Retinal pigment epithelial cell (primary cell): ENCODE measurements around the gene RTEL1.

ENCODE experiments used
- DNase-seq: peaks from one replicate; pipeline ENCODE4 v3.0.0-alpha.2; 2010; ENCODE audit warnings: low read depth
- H3K4me3 ChIP-seq: 2 replicates; pipeline ENCODE4 v1.5.1; 2011; ENCODE audit warnings: mild to moderate bottlenecking, low read length, control low read depth, moderate library complexity
- TF ChIP-seq, protein P1 (sequence below): conservative IDR thresholded peaks from 2 replicates; pipeline ENCODE4 v1.5.1; 2011; ENCODE audit warnings: low read depth, low read length, control low read depth, inconsistent platforms

RTEL1 gene

DNA sequence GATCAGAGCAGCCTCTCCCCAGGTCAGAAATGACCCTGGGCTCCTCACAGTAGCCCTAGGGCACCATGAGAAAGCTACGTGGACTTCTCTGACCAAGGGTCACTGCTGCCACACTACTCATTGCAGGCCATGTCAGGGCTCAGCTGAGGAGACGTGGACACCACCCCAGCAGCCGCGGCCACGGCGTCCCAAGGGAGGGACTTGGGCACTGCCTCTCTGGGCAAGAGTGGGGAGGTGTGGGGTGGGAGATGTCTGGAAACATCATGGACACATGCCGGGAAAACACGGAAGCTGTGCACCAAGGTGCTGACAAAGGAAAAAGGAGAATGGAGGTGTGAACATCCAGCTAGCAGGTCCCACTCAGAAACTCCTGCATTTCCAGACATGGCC is 40.2 kb upstream of the RTEL1 start:
- no peak overlapping the region for H3K4me3 ChIP-seq
- no peak for DNase-seq
- TF ChIP-seq, protein P1, sequence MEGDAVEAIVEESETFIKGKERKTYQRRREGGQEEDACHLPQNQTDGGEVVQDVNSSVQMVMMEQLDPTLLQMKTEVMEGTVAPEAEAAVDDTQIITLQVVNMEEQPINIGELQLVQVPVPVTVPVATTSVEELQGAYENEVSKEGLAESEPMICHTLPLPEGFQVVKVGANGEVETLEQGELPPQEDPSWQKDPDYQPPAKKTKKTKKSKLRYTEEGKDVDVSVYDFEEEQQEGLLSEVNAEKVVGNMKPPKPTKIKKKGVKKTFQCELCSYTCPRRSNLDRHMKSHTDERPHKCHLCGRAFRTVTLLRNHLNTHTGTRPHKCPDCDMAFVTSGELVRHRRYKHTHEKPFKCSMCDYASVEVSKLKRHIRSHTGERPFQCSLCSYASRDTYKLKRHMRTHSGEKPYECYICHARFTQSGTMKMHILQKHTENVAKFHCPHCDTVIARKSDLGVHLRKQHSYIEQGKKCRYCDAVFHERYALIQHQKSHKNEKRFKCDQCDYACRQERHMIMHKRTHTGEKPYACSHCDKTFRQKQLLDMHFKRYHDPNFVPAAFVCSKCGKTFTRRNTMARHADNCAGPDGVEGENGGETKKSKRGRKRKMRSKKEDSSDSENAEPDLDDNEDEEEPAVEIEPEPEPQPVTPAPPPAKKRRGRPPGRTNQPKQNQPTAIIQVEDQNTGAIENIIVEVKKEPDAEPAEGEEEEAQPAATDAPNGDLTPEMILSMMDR = no peak

DNA sequence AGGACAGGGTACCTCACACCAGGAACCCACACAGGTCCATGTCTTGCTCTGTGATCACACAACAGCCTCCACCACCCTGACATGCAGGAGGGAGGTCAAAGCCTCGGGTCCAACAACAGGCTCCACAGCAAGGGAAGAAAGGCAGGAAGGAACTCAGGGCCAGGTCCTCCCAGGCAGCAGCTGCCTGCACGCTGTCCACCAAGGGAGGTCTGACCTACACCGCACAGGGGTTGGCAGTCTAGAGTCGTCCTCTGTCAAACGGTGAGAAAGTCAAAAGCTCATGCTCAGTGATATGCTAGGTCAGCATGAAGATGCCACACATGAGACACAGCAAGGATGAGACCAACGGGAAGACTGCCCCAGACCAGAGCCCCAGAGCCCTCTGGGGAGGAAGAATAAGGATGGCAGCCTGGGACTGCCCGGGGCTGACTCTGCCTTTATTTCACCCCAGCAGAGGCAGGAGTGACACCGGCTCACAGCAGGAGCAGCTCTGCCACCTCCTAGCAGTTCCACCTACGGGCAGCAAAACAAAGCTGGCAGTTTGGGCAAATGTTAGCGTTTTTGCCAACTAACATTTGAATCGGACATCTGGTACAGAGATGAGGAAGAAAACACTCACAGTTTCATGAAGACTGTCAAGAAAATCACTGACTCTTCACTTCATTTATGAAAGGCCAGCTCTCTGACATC is 39.7 kb upstream of the RTEL1 start:
- TF ChIP-seq, protein P1 = no peak
- no peak overlapping the region for H3K4me3 ChIP-seq

DNA sequence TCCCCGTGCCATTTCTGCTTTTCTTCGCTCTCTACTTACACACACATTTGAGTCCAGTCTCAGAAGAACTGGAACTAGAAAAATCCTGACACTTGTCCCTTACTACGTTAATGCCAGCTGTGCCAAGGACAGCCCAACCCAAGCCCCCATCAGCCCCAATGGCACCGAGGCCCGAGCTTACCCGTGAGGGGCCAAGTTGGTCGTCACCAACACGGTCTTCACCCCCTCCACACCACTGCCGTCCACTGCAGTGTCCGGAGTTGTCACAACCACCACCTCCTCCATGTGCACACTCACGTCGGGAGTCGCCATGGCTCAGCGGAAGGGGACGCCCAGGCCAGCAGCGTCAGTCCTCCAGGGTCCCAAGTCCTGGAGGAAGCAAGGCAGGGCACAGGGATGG is 39.0 kb upstream of the RTEL1 start:
- TF ChIP-seq, protein P1 = no peak
- no peak overlapping the region for H3K4me3 ChIP-seq
- DNase-seq = no peak

More for the DNA sequence above, 39.7 kb upstream of the RTEL1 start:
- no peak for DNase-seq

DNA sequence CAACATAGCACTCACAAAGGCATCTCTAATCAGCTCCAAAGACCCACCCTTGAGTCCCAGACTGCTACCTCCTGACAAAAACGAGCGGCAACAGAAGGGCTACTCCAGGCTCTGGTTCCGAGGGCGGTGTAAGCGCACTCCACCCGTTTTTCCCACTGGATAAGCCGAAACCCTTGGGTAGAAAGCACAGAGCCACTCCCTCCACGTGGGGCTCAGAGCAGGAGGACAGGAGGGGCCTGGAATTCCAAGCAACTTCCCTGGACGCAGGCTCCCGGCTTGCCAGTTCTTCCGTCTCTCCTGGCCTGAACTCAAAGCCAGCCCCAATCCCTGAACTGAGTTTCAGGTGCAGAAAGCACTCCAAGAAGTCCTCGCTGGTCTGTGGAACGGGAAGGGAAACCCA is 38.6 kb upstream of the RTEL1 start:
- no peak for DNase-seq
- H3K4me3 ChIP-seq = no peak overlapping the region
- TF ChIP-seq, protein P1 = no peak

DNA sequence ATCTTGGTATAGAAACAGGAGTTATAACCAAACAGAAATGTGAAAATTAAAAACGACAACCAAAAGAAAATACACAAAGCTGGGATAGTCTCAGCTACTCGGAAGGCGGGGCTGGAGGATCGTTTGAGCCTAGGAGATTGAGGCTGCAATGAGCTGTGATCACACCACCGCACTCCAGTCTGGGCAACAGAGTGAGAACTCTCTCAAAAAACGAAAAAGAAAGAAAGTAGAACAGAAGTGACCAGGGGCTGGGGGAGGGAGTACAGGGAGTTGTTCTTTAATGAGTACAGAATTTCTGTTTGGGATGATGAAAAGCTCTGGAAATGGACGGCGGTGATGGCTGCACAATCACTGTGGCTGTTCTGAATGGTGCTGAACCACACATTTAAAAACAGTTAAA is 37.1 kb upstream of the RTEL1 start:
- DNase-seq = no peak
- TF ChIP-seq, protein P1 = no peak
- no peak overlapping the region for H3K4me3 ChIP-seq

DNA sequence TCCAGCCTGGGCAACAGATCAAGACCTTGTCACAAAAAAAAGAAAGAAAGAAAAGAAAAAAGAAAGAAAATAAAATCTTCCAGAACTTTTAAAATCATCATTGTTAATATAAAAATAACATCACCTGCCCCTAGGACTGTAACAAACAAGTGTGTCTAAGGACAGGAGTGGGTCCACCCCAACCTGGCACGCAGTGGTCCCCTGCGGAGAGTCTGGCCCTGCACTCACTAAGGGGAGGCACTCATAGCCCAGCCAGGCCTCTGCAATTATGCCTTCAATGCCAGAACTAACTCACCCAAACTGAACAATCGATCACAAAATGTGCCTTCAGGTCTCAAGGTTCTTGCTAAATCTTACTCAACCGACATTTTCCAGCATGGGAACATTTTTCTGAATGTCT is 36.0 kb upstream of the RTEL1 start:
- TF ChIP-seq, protein P1 = no peak
- no peak overlapping the region for H3K4me3 ChIP-seq
- DNase-seq = no peak

DNA sequence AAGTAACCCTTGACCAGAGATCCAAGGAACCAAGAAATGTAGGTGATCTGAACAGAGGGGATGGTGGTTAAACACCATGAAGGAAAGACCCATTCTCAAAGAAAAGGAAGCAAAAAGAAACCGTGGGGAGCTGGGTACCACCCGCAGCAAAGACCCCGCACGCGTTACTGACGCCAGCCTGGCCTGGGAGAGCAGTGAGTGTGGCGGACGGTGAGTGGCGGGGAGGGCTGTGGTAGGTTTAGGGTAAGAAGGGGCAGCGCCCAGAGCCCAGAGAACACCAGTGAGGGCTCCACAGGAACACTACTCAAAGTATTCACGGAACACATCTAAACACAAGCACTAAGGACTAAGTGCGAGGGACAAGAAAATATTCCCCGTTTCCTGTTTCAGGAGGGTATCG is 35.4 kb upstream of the RTEL1 start:
- no peak overlapping the region for H3K4me3 ChIP-seq
- DNase-seq = no peak
- TF ChIP-seq, protein P1 = no peak
